ACC112 (cell line): ENCODE results near the gene CHD1L.

Experiments used
- H2AFZ ChIP-seq: fragments of 200-600 bp; sonication (generic); one replicate; pipeline ENCODE4 v1.6.0; 2017; ENCODE audit warnings: antibody characterized with exemption, low read length; ENCODE audit not compliant: unreplicated experiment
- H3K27ac ChIP-seq: fragments of 200-600 bp; sonication (generic); 2 replicates; pipeline ENCODE4 v1.5.1; 2014; ENCODE audit warnings: low read depth, mild to moderate bottlenecking, antibody characterized with exemption, low read length, moderate library complexity
- H3K27me3 ChIP-seq: fragments of 200-600 bp; sonication (generic); 2 replicates; pipeline ENCODE4 v1.6.1; 2014; ENCODE audit warnings: mild to moderate bottlenecking, antibody characterized with exemption, low read length, moderate library complexity, mixed read lengths; ENCODE audit not compliant: insufficient read depth
- H3K36me3 ChIP-seq: fragments of 200-600 bp; sonication (generic); 2 replicates; pipeline ENCODE4 v1.6.1; 2016; ENCODE audit warnings: mild to moderate bottlenecking, antibody characterized with exemption, low read length, moderate library complexity, mixed read lengths; ENCODE audit not compliant: insufficient read depth
- H3K4me1 ChIP-seq: fragments of 200-600 bp; sonication (generic); one replicate; pipeline ENCODE4 v1.6.1; 2016; ENCODE audit warnings: low read length, mixed read lengths; ENCODE audit not compliant: insufficient read depth, unreplicated experiment, control insufficient read depth
- H3K4me3 ChIP-seq: fragments of 200-600 bp; sonication (generic); 2 replicates; pipeline ENCODE4 v1.5.1; 2014; ENCODE audit warnings: mild to moderate bottlenecking, low read depth, low read length
- H3K79me2 ChIP-seq: fragments of 200-600 bp; sonication (generic); one replicate; pipeline ENCODE4 v1.6.0; 2016; ENCODE audit warnings: low read length; ENCODE audit not compliant: control insufficient read depth, unreplicated experiment, insufficient read depth

CHD1L gene

DNA sequence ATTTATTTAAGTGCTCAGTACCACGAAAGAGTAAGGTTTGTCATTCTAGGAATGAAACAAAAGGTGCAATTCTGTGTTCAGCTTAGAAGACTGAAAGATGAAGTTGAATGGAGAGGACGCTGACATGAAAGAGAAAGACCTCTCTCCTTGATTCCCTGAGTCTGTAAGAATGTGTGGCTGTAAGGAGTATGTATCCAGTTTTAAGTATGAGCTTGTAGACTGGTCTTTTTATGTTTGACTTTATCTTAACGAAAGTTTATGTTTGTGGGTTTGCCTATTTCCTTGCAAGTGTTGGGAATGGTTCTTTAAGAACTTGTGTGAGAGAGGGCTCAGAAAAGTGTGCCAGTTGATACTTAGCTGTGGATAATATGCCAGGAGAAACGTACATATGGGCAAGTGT lies 1.4 kb downstream of the CHD1L start:
- H2AFZ ChIP-seq, result peak overlapping the region; percentile 61
- peak overlapping the region; percentile 91 for H3K4me3 ChIP-seq
- peak overlapping the region; percentile 75; the same call in 1 of the 2 replicates for H3K27ac ChIP-seq
- H3K36me3 ChIP-seq, result no peaks in the 10 kb centered on the region
- peaks cover 34% of the 10 kb centered on the region for H3K4me1 ChIP-seq
- H3K27me3 ChIP-seq, result no peaks in the 10 kb centered on the region
- H3K79me2 ChIP-seq, result peaks cover 57% of the 10 kb centered on the region

DNA sequence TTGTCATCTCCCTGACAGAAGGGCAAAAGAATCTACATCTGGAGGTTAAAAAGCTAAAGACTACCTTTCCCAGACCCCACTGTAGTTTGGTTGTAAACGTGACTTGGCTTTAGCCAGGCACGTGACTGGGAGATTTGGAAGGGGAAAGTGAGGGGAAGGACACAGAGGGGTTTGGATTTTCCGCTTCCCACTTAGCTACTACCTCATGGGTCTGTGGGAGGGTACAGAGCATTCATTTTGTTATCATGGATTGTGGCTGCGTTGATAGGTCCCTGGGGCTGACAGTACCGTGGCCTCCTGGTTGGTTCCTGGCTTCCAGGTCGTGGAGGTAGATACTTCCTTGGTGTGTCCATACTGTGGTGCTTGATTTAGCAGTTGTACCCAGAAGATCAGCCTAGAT lies 2.6 kb downstream of the CHD1L start:
- Histone ChIP-seq H3K4me1 (peaks cover 34% of the 10 kb centered on the region), H3K79me2 (peaks cover 68% of the 10 kb centered on the region), H3K4me3 (no peak overlapping the region; the same call in 1 of the 2 replicates), H2AFZ (no peak overlapping the region), H3K27me3 (no peaks in the 10 kb centered on the region), H3K27ac (no peak overlapping the region), H3K36me3 (no peaks in the 10 kb centered on the region)

GRCh38 chr1:147245586-147246021 lies 3.1 kb downstream of the CHD1L start:
- H3K4me3 ChIP-seq, result no peak overlapping the region
- no peaks in the 10 kb centered on the region for H3K27me3 ChIP-seq
- peaks cover 34% of the 10 kb centered on the region for H3K4me1 ChIP-seq
- H3K79me2 ChIP-seq, result peaks cover 73% of the 10 kb centered on the region
- no peak overlapping the region for H3K27ac ChIP-seq
- H2AFZ ChIP-seq, result no peak overlapping the region
- no peaks in the 10 kb centered on the region for H3K36me3 ChIP-seq

DNA sequence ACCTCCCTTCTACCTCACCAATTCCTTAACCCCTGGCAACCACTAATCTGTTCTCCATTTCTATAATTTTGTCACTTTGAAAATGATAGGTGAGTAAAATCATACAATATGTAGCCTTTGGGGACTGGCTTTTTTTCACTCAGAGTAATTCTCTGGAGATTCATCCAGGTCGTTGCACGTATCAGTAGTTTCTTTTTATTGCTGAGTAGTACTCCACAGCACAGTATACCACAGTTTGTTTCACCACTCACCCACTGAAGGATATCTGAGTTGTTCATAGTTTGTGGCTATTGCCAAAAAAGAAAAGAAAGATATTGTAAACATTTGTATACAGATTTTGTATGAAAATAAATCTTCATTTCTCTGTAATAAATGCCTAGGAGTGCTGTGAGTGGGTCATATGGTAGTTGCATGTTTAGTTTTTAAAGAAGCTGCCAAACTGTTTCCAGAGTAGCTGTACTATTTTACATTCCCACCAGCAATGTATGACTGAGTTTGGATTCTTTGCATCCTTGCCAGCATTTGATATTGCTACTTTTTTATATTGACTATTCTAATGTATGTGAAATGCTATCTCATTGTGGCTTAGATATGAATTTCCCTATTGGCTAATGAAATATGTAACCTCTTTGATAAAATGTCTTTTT lies 3.7 kb downstream of the CHD1L start:
- peaks cover 78% of the 10 kb centered on the region for H3K79me2 ChIP-seq
- H3K27me3 ChIP-seq, result no peaks in the 10 kb centered on the region
- H3K4me3 ChIP-seq, result no peak overlapping the region
- no peak overlapping the region for H2AFZ ChIP-seq
- H3K36me3 ChIP-seq, result no peaks in the 10 kb centered on the region
- H3K27ac ChIP-seq, result no peak overlapping the region
- H3K4me1 ChIP-seq, result peaks cover 34% of the 10 kb centered on the region

- H3K4me1 ChIP-seq, result peaks cover 34% of the 10 kb centered on the region
- no peaks in the 10 kb centered on the region for H3K27me3 ChIP-seq
- H3K27ac ChIP-seq, result no peak overlapping the region
- no peak overlapping the region for H3K4me3 ChIP-seq
- H3K79me2 ChIP-seq, result peaks cover 83% of the 10 kb centered on the region
- H3K36me3 ChIP-seq, result no peaks in the 10 kb centered on the region; the same call in 1 of the 2 replicates
- H2AFZ ChIP-seq, result no peak overlapping the region
Measured at GRCh38 chr1:147246910-147247655, 4.6 kb downstream of the CHD1L start.

- no peaks in the 10 kb centered on the region for H3K27me3 ChIP-seq
- H3K36me3 ChIP-seq, result no peaks in the 10 kb centered on the region; the same call in 1 of the 2 replicates
- H3K4me3 ChIP-seq, result no peak overlapping the region
- no peak overlapping the region for H3K27ac ChIP-seq
- H2AFZ ChIP-seq, result no peak overlapping the region
- H3K79me2 ChIP-seq, result peaks cover 89% of the 10 kb centered on the region
- H3K4me1 ChIP-seq, result peaks cover 34% of the 10 kb centered on the region
Measured at GRCh38 chr1:147247656-147248238, 5.3 kb downstream of the CHD1L start.

- Histone ChIP-seq H3K4me1 (peaks cover under 1% of the 10 kb centered on the region), H3K4me3 (no peak overlapping the region), H3K36me3 (peaks cover 10% of the 10 kb centered on the region; the same call in 1 of the 2 replicates), H2AFZ (no peak overlapping the region), H3K27ac (no peak overlapping the region), H3K79me2 (peaks cover 67% of the 10 kb centered on the region), H3K27me3 (no peaks in the 10 kb centered on the region)
Measured at GRCh38 chr1:147252540-147252939, 10.1 kb downstream of the CHD1L start.

- H3K36me3 ChIP-seq, result peaks cover 13% of the 10 kb centered on the region; the same call in 1 of the 2 replicates
- no peak overlapping the region for H3K27ac ChIP-seq
- no peak overlapping the region for H3K4me3 ChIP-seq
- peaks cover 10% of the 10 kb centered on the region for H3K79me2 ChIP-seq
- peaks cover 14% of the 10 kb centered on the region for H3K4me1 ChIP-seq
- H2AFZ ChIP-seq, result no peak overlapping the region
- H3K27me3 ChIP-seq, result no peaks in the 10 kb centered on the region
Measured at GRCh38 chr1:147260956-147261355, 18.5 kb downstream of the CHD1L start.

DNA sequence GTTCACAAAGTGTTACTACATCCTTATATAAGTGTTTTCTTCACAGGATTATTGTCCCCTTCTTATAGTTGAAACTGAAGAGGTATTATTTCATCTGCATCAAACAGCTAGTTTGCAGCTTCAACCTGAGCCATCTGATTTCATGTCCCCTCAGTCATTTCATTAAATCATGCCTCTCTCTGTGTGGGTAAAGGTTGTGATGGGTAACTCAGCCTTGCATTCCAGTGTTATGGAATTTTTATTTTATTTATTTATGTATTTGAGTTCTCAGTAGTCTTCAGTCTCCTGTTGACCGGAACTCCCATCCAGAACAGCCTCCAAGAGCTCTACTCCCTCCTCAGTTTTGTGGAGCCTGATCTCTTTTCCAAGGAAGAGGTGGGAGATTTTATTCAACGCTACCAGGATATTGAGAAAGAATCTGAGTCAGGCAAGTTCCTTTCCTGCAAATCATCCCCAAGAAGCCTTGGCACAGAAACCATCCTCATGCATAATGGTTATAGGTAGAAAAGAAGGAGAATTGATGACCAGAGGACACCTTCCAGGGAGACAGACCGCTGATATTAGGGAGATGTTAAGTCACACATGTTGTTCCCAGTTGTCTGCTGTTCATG lies 21.8 kb downstream of the CHD1L start:
- H3K27me3 ChIP-seq, result no peaks in the 10 kb centered on the region
- peaks cover 30% of the 10 kb centered on the region for H3K36me3 ChIP-seq
- peak overlapping the region; percentile 45 for H3K27ac ChIP-seq
- H3K79me2 ChIP-seq, result no peaks in the 10 kb centered on the region
- H2AFZ ChIP-seq, result no peak overlapping the region
- no peak overlapping the region for H3K4me3 ChIP-seq
- H3K4me1 ChIP-seq, result peaks cover 14% of the 10 kb centered on the region

DNA sequence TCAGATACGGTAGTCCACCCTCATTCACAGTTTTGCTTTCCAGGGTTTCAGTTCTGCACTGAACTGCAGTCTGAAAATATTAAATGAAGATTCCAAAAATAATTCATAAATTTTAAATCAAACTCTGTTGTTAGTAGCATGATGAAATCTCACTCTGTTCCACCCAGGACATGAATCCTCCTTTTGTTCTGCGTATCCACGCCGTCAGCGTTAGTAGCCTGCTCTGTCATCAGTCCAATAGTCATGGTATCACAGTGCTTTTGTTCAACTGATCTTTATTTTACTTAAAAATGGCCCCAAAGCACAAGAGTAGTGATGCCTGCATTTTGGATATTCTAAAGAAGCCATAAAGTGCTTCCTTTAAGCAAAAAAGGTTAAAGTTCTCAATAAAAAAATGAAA lies 23.9 kb downstream of the CHD1L start:
- Histone ChIP-seq H3K36me3 (peaks cover 23% of the 10 kb centered on the region), H2AFZ (no peak overlapping the region), H3K4me3 (no peak overlapping the region), H3K27me3 (no peaks in the 10 kb centered on the region), H3K79me2 (no peaks in the 10 kb centered on the region), H3K4me1 (peaks cover 14% of the 10 kb centered on the region), H3K27ac (no peak overlapping the region)
